ENCODE results near the gene HTR7. TPM values are rescaled to one million over a fixed set of nuclear protein-coding genes. Genes with fewer than 3 reads are reported as not detected.

Gene HTR7
- total RNA-seq (2022; extraction: Qiagen RNA extraction; ENCODE audit: low read depth) = 0.09 to 0.15 TPM (median 0.13 TPM) in 4 of 5 replicates, not detected in the other

GRCh38 chr10:90857635-90858460 lies at the start of gene HTR7:
Gene HTR7 (minus strand): TSS chr10:90858039. CDS start chr10:90857671, 368 bp downstream.

GRCh38 chr10:90871766-90872647 lies 14.2 kb upstream of the HTR7 start, which contains the start of gene RPP30:
Gene RPP30 (plus strand): TSS chr10:90871974. CDS start chr10:90871987, 13 bp downstream.

Other genes starting within 250 kb of the HTR7 start
- gene RPP30, start 13.9 kb upstream of the HTR7 start, total RNA-seq (2022; extraction: Qiagen RNA extraction; ENCODE audit: low read depth) = 45.4 to 54.5 TPM (median 52.6 TPM) in 5 replicates
- gene ANKRD1, start 63.0 kb upstream of the HTR7 start, total RNA-seq (2022; extraction: Qiagen RNA extraction; ENCODE audit: low read depth) = 14.1 to 25.2 TPM (median 21.8 TPM) in 5 replicates